ENCODE data around the gene LHX5.

DNA sequence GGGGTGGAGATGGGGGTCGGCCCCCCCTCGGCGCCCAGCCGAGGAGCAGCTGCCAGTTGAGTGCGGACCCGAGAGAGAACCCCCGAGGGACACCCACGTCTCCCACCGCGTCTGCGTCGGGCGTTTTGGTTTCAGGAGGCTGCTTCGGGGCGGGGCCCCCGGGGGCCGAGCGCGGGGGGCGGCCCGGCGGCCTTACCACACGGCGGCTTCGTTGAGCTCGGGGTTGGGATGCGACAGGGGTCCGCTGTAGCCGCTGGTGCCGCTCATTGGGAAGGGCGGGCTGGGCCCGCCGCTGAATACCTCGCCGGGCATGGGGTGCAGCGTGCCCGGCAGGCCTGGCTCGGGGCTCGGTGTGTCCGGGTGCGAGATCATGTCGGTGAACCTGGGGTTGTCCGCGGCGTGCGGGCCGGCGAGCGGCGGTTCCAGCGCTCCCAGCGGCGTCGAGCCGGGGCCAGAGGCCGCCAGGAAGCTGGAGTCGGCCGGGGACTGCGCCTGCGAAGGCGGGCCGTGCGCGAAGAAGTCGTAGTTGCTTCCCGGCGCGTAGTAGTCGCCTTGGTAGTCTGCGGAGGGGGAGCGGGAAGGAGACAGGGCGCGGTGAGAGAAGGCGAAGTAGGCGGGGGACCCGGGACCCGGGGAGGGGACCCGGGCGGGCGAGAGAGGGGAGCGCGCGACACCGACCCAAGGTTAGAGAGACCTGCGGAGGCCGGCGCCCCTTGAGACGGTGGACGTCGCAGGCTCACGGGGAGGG lies 8.5 kb downstream of the LHX5 start:
- TF ChIP-seq, protein P1, sequence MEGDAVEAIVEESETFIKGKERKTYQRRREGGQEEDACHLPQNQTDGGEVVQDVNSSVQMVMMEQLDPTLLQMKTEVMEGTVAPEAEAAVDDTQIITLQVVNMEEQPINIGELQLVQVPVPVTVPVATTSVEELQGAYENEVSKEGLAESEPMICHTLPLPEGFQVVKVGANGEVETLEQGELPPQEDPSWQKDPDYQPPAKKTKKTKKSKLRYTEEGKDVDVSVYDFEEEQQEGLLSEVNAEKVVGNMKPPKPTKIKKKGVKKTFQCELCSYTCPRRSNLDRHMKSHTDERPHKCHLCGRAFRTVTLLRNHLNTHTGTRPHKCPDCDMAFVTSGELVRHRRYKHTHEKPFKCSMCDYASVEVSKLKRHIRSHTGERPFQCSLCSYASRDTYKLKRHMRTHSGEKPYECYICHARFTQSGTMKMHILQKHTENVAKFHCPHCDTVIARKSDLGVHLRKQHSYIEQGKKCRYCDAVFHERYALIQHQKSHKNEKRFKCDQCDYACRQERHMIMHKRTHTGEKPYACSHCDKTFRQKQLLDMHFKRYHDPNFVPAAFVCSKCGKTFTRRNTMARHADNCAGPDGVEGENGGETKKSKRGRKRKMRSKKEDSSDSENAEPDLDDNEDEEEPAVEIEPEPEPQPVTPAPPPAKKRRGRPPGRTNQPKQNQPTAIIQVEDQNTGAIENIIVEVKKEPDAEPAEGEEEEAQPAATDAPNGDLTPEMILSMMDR (IDR thresholded peaks at IDR 0.05): no peak
- TF ChIP-seq POLR2A (IDR thresholded peaks at IDR 0.05): no peak

Data from uterus (tissue), 2 donors.